Lower lobe of right lung (tissue), 2 donors: Measurements from ENCODE around the gene HNRNPA0. TPM values are rescaled to one million over a fixed set of nuclear protein-coding genes. Genes with fewer than 3 reads are reported as not detected.

Source experiments
- ATAC-seq, 2 donors: fragments of 200-7000 bp; cut with Tn5 transposase; one replicate each; pipeline ENCODE4 v1.9.1; 2020 to 2022; ENCODE audit warnings: mild to moderate bottlenecking in 2 of 2, moderate library complexity in 2 of 2
- DNase-seq: peaks from one replicate; pipeline ENCODE4 v3.0.0-alpha.2; 2020
- H3K27ac ChIP-seq: fragments of 200-600 bp; one replicate; pipeline ENCODE4 v1.8.0; 2022
- H3K27me3 ChIP-seq: fragments of 200-600 bp; one replicate; pipeline ENCODE4 v1.8.0; 2022; ENCODE audit warnings: low read depth
- H3K36me3 ChIP-seq: fragments of 200-600 bp; one replicate; pipeline ENCODE4 v1.8.0; 2022; ENCODE audit warnings: mild to moderate bottlenecking
- H3K4me1 ChIP-seq: fragments of 200-600 bp; one replicate; pipeline ENCODE4 v1.8.0; 2022
- H3K4me3 ChIP-seq: fragments of 200-600 bp; one replicate; pipeline ENCODE4 v1.8.0; 2022; ENCODE audit warnings: mild to moderate bottlenecking
- H3K9me3 ChIP-seq: fragments of 200-600 bp; one replicate; pipeline ENCODE4 v1.8.0; 2022
- intact Hi-C: fragments of 100-400 bp; cut with DNase I; formaldehyde crosslinking; loops from one replicate; pipeline ENCODE4 v1.11.0; 2022
- long read RNA-seq: library from polyadenylated mRNA; unstranded; transcript quantifications from one replicate; pipeline ENCODE4 v2.0.0, GENCODE V29; 2021
- total RNA-seq: library from RNA; stranded (reverse); fragmentation: NEBNext Ultra II Directional; extraction: Animal tissue kit (Norgen Biotek cat#: 25700); gene quantifications from one replicate; pipeline ENCODE4 v1.2.1, GENCODE V29; 2021
- TF ChIP-seq, protein P1 (sequence below): fragments of 200-600 bp; IDR thresholded peaks from one replicate; pipeline ENCODE4 v1.8.0; 2022; ENCODE audit warnings: antibody characterized with exemption, mild to moderate bottlenecking
- donor health status: DM: no; HTN: yes; CAD: no; lungs with severe emphysema.

The HNRNPA0 gene
- total RNA-seq: 21.7 TPM
- long read RNA-seq, full-length matches to known transcripts: 31 of 31 reads
- long read RNA-seq, partial matches to known transcripts: 0 of 31 reads
- long read RNA-seq, other reads (novel, unspliced or antisense): 0 of 31 reads

DNA sequence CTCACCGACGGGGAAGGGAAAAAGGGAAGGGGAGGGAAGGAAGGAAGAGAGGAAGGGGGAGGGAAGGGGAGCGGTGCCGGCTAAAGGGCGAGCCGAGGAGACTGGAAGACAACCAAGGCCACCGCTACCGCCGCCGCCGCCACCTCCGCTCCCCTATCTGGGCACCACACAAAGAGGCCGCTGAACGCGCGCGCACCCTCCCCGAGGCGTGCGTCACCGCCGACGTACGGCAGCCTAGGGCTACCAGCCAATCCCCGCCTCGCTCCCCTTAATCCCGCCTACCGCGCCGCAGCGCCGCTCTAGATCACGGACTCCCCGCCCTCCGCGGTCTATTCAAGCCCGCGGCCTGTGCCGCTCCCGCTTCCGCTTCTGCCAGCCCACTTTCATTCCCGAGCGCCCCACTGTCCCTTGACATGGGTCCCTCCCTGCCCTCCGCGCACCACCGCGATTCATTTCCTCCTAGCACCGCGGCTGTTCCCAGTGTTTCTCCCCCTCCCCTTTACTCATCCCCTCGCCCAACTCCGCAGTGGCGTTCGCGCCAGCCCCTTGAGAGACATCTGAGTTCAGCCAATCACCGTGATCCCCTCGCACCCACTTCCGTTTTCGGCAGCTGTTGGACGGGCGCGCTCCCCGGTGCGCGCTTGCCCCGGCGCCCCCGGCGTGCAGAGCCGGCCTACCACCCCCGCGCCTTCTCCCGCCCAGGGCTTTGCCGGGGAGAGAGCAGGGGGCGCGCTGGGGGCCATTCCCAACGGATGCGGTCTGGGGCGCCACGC, at the start of gene HNRNPA0:
Gene HNRNPA0, minus strand, starts transcription at position 176 of the 773 bp plus-strand sequence. CDS start 297 bp downstream, outside the sequence.
- H3K36me3 ChIP-seq: no peaks in the 10 kb centered on the region
- TF ChIP-seq, protein P1, sequence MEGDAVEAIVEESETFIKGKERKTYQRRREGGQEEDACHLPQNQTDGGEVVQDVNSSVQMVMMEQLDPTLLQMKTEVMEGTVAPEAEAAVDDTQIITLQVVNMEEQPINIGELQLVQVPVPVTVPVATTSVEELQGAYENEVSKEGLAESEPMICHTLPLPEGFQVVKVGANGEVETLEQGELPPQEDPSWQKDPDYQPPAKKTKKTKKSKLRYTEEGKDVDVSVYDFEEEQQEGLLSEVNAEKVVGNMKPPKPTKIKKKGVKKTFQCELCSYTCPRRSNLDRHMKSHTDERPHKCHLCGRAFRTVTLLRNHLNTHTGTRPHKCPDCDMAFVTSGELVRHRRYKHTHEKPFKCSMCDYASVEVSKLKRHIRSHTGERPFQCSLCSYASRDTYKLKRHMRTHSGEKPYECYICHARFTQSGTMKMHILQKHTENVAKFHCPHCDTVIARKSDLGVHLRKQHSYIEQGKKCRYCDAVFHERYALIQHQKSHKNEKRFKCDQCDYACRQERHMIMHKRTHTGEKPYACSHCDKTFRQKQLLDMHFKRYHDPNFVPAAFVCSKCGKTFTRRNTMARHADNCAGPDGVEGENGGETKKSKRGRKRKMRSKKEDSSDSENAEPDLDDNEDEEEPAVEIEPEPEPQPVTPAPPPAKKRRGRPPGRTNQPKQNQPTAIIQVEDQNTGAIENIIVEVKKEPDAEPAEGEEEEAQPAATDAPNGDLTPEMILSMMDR: peak; percentile 12
- H3K27ac ChIP-seq: peak within 1 kb of the TSS; percentile 99
- peaks cover 36% of the 10 kb centered on the region for H3K4me1 ChIP-seq
- ATAC-seq: peak; percentile 96 to 98
- H3K4me3 ChIP-seq: peak within 1 kb of the TSS; percentile 82
- H3K9me3 ChIP-seq: no peaks in the 10 kb centered on the region
- intact Hi-C loops: no loop called here
- DNase-seq: peak; percentile 99
- no peaks in the 10 kb centered on the region for H3K27me3 ChIP-seq

DNA sequence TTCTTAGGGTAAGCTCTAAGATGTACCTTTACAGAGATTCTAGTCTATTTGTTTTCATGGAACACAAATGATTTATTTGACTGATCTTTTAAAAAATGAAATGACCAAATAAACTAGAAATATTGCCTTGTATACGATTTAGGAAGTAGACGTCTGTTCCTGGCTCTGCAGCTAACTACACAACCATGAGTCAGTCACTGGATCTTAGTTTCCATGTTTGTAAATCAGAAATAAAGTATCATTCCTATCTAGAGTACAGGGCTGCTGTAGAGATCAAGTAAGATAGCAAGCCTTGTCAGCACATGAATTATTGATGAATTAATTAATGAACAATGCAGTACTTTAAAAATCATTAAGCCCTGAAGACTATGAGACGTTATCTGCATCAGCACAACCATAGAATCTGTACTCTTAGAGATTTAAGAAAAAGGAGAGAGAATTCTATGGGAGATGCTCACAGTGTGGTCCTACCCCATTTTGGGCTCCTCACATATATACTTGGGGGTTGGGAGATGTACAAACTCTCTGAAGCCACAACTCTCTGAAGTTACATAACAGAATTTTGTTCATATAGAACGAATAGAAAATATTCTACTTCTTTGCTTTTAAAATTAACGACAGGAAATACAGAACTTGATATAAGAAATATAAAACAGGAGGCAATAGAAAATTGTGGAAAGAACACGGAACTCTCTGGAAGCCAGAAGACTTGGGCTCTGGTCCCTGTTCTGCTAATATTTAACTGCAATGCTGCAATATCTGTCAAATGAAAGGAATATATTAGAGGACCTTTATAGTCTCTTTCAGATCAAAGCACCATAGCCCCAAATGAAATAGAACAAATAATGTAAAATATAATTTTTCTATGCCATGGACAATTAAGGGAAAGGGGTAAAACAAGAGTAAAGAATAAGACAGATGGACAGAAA, 48.4 kb upstream of the HNRNPA0 start:
- H3K36me3 ChIP-seq: no peaks in the 10 kb centered on the region
- TF ChIP-seq, protein P1: no peak
- DNase-seq (no peak), ATAC-seq (no peak)
- H3K4me3 ChIP-seq: no peak overlapping the region
- intact Hi-C loops: no loop called here
- H3K4me1 ChIP-seq: no peaks in the 10 kb centered on the region
- H3K27me3 ChIP-seq: no peaks in the 10 kb centered on the region
- no peak overlapping the region for H3K27ac ChIP-seq
- no peaks in the 10 kb centered on the region for H3K9me3 ChIP-seq

DNA sequence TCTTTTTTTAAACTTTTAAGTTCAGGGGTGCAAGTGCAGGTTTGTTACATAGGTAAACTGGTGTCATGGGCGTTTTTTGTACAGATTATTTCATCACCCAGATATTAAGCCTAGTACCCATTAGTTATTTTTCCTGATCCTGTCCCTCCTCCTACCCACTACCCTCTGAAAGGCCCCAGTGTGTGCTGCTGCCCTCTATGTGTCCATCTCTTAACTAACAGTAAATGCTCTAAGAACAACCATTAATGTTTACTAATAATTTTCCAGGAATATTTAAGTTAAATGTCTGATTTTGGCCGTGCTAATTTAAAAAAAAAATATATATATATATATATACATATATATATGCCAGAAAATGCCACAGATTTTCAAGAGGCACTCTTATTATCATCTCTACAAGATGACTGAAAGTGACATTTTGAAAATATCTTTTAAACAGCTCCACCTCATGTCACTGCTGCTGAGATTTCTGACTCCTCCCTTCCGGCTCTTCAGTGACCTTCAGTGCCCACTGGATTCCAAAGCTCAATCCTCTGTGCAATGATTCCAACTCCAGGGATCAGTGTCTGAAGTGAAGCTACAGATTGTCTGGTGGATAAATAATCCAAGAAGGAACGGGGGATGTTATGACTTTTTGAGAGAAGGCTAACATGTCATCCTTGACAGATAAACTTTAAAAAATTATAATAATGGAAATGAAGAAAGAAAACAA, 46.7 kb upstream of the HNRNPA0 start:
- Histone ChIP-seq H3K27ac (no peak overlapping the region), H3K4me3 (no peak overlapping the region), H3K36me3 (no peaks in the 10 kb centered on the region), H3K9me3 (no peaks in the 10 kb centered on the region), H3K27me3 (no peaks in the 10 kb centered on the region), H3K4me1 (no peaks in the 10 kb centered on the region)
- TF ChIP-seq, protein P1: no peak
- DNase-seq (no peak), ATAC-seq (no peak)
- intact Hi-C loops: no loop called here

DNA sequence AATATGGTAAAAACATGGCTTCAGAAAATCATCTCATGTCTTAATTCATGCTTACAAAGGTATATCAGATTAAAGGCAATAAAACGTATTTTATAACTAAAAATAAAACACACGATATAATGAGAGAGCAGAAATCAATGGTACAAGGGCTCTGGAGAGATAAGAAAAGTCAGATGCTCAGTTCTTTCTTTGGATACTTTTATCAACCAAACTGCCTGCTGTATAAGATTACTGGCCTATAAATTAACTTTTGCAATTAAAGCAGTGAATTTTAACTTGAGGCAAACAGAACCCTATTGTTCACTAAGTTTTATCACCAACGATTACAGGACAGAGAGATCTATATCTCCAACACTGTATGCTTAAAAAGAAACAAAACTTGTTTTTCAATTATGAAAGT, 42.1 kb upstream of the HNRNPA0 start:
- Histone ChIP-seq H3K36me3 (no peaks in the 10 kb centered on the region), H3K4me3 (no peak overlapping the region), H3K27ac (no peak overlapping the region), H3K9me3 (no peaks in the 10 kb centered on the region), H3K27me3 (no peaks in the 10 kb centered on the region), H3K4me1 (no peaks in the 10 kb centered on the region)
- TF ChIP-seq, protein P1: no peak
- intact Hi-C loops: no loop called here
- DNase-seq (no peak), ATAC-seq (no peak)

DNA sequence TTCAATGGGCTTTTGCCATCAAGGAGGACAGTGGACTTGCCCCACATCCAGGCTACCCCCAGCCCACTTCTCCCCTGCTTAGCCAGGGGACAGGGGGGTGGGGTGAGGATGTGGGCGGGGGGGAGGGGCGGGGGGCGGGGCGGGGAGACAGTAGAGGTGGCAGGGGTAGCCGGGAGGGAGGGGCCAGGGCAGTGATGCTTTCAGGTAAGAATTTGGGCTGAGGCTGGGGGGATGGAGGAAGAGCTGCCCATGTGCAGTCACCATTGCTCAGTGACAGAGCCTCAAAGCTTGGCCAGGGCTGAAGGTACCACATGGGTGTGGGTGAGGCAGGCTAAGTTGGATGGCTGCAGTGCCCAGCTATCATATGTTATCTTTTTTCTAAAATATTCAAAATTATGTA, 40.7 kb upstream of the HNRNPA0 start:
- Histone ChIP-seq H3K4me3 (no peak overlapping the region), H3K4me1 (no peaks in the 10 kb centered on the region), H3K9me3 (no peaks in the 10 kb centered on the region), H3K27ac (no peak overlapping the region), H3K27me3 (no peaks in the 10 kb centered on the region), H3K36me3 (no peaks in the 10 kb centered on the region)
- intact Hi-C loops: no loop called here
- ATAC-seq: no peak
- TF ChIP-seq, protein P1: no peak
- no peak for DNase-seq
